ENCODE measurements around the gene GABRG3.

- TF ChIP-seq POLR2A (IDR thresholded peaks at IDR 0.05; ENCODE audit: low read depth, low read length): no peak
- no peak for TF ChIP-seq CTCF (IDR thresholded peaks at IDR 0.05 in 2 of 3, conservative IDR thresholded peaks at IDR 0.05 in 1 of 3; ENCODE audit: control insufficient read depth in 2 of 3, extremely low read depth in 1 of 3, insufficient read depth in 1 of 3, low read depth in 3 of 3, low read length in 3 of 3)
- TF ChIP-seq POLR2AphosphoS5 (IDR thresholded peaks at IDR 0.05; ENCODE audit: low read length): no peak
- no peak for TF ChIP-seq RCOR1 (conservative IDR thresholded peaks at IDR 0.05; ENCODE audit: low read depth, low read length)
- no peak for TF ChIP-seq E2F8 (IDR thresholded peaks at IDR 0.05; ENCODE audit: low read depth, partially characterized antibody)
- TF ChIP-seq CBX5 (IDR thresholded peaks at IDR 0.05; ENCODE audit: low read depth): no peak
Measured at GRCh38 chr15:27412415-27412814, 441.4 kb downstream of the GABRG3 start.
